ENCODE measurements around the gene LRRC59.

LRRC59 gene

GRCh38 chr17:50363217-50364060 lies 33.9 kb downstream of the LRRC59 start:
- in situ Hi-C loops (cut with HindIII; ENCODE audit: low sequenced_read_pairs), result no loop called here

GRCh38 chr17:50362661-50363060 lies 34.7 kb downstream of the LRRC59 start:
- in situ Hi-C loops (cut with HindIII; ENCODE audit: low sequenced_read_pairs), result no loop called here

GRCh38 chr17:50361561-50362480 lies 35.5 kb downstream of the LRRC59 start:
- in situ Hi-C loops (cut with HindIII; ENCODE audit: low sequenced_read_pairs), result no loop called here

GRCh38 chr17:50360486-50361115 lies 36.7 kb downstream of the LRRC59 start:
- in situ Hi-C loops (cut with HindIII; ENCODE audit: low sequenced_read_pairs), result no loop called here

- in situ Hi-C loops (cut with HindIII; ENCODE audit: low sequenced_read_pairs), result no loop called here
Measured at GRCh38 chr17:50359998-50360461, 37.3 kb downstream of the LRRC59 start.

- in situ Hi-C loops (cut with HindIII; ENCODE audit: low sequenced_read_pairs), result no loop called here
Measured at GRCh38 chr17:50359005-50359699, 38.2 kb downstream of the LRRC59 start.

GRCh38 chr17:50358177-50358576 lies 39.1 kb downstream of the LRRC59 start:
- in situ Hi-C loops (cut with HindIII; ENCODE audit: low sequenced_read_pairs), result no loop called here

- in situ Hi-C loops (cut with HindIII; ENCODE audit: low sequenced_read_pairs), result no loop called here
Measured at GRCh38 chr17:50356892-50357510, 40.3 kb downstream of the LRRC59 start.

- in situ Hi-C loops (cut with HindIII; ENCODE audit: low sequenced_read_pairs), result no loop called here
Measured at GRCh38 chr17:50356418-50356817, 40.9 kb downstream of the LRRC59 start.

- in situ Hi-C loops (cut with HindIII; ENCODE audit: low sequenced_read_pairs), result no loop called here
Measured at GRCh38 chr17:50355701-50356341, 41.5 kb downstream of the LRRC59 start.

- in situ Hi-C loops (cut with HindIII; ENCODE audit: low sequenced_read_pairs), result no loop called here
Measured at GRCh38 chr17:50355336-50355700, 42.0 kb downstream of the LRRC59 start.

- in situ Hi-C loops (cut with HindIII; ENCODE audit: low sequenced_read_pairs), result no loop called here
Measured at GRCh38 chr17:50354776-50355175, 42.5 kb downstream of the LRRC59 start.

GRCh38 chr17:50354198-50354597 lies 43.1 kb downstream of the LRRC59 start:
- in situ Hi-C loops (cut with HindIII; ENCODE audit: low sequenced_read_pairs), result no loop called here

GRCh38 chr17:50353600-50354195 lies 43.6 kb downstream of the LRRC59 start:
- in situ Hi-C loops (cut with HindIII; ENCODE audit: low sequenced_read_pairs), result no loop called here

GRCh38 chr17:50352693-50353599 lies 44.4 kb downstream of the LRRC59 start:
- in situ Hi-C loops (cut with HindIII; ENCODE audit: low sequenced_read_pairs), result no loop called here

- in situ Hi-C loops (cut with HindIII; ENCODE audit: low sequenced_read_pairs), result no loop called here
Measured at GRCh38 chr17:50352072-50352692, 45.1 kb downstream of the LRRC59 start.

GRCh38 chr17:50350733-50351132 lies 46.6 kb downstream of the LRRC59 start:
- in situ Hi-C loops (cut with HindIII; ENCODE audit: low sequenced_read_pairs), result no loop called here

- in situ Hi-C loops (cut with HindIII; ENCODE audit: low sequenced_read_pairs), result loop anchor here (5.0 kb wide), 1 partner anchor 48 kb away; the partner anchor contains the start of gene LRRC59
Measured at GRCh38 chr17:50349243-50349600, 48.1 kb downstream of the LRRC59 start.

Measured in DLD1 (cell line).